HG02678 (cell line): ENCODE results near the gene PAQR4.

Experiments used
- ATAC-seq: cut with Tn5 transposase; IDR thresholded peaks from one replicate; pipeline ENCODE4 v1.9.1; 2021; ENCODE audit warnings: mild to moderate bottlenecking, moderate library complexity; ENCODE audit not compliant: unreplicated experiment

The PAQR4 gene

DNA sequence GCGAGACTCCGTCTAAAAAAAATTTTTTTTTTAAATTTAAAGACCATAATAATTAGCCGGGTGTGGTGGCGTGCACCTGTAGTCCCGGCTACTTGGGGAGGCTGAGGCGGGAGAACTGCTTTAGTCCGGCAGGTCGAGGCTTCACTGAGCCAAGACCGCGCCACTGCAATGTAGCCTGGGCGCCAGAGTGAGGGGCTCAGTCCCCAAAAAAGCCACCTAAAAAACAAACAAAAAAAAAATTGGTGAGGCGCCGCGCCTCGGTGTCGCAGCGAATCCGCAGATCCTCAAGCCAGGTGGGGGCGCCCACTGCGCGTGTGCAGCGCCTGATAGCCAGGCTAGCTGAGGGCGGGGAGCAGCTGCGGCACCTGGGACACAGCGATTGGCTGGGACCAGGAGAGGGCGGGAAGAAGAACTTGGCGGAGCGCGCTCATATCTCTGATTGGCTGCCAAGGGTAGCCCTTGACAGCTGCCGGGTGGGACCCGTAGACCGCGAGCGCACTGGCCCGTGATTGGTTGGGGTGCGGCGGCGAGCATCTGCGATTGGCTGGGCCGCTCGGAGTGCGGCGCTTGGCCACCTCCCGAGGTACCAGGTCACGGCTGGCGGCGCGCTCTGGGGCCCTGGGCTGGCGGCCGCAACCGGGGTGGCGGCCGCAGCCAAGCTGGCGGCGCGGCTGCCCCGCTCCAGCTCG is 34.6 kb downstream of the PAQR4 start:
- ATAC-seq, result peak; percentile 92

DNA sequence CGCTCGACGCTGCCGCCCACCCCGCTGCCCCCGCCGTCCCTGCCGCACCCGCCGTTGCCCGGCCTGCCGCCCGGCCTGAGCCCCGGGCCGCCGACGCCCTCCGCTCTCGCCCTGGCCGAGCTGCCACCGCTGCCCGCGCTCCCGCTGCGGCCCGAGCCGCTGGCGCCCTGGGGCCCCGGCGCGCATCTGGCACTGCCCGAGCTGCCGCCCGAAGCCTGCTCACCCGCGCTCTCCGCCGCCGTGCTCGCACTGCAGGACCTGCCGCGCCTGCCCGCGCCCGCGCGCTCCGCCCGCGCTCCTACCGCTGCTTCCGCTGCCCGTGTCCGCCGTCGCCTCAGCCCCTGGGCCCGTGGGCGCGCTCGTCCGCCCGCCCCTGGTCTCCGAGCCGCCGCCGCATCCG is 35.2 kb downstream of the PAQR4 start:
- no peak for ATAC-seq

DNA sequence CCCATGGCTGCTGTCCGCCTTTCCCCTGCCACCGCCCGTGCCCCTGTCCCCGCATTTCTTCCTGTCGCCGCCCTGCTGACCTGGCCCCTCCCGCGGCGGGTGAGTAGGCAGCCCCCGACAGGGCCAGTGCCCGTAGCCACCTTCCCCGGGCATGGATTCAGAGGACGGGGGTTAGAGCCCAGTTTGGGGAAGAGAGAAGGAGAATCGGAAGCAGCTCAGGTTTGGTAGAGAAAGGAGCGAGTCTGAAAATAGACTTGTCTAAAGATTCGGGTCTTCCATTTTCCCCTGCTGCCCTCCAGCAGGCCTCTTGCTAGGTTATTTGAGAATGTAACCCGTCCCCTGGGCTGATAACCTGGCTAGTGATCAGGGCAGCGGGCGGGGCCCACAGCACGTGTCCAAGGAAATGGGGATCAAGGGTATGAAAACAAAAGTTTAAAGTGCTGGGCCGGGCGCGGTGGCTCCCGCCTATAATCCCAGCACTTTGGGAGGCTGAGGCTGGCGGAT is 35.7 kb downstream of the PAQR4 start:
- peak; percentile 5 for ATAC-seq

DNA sequence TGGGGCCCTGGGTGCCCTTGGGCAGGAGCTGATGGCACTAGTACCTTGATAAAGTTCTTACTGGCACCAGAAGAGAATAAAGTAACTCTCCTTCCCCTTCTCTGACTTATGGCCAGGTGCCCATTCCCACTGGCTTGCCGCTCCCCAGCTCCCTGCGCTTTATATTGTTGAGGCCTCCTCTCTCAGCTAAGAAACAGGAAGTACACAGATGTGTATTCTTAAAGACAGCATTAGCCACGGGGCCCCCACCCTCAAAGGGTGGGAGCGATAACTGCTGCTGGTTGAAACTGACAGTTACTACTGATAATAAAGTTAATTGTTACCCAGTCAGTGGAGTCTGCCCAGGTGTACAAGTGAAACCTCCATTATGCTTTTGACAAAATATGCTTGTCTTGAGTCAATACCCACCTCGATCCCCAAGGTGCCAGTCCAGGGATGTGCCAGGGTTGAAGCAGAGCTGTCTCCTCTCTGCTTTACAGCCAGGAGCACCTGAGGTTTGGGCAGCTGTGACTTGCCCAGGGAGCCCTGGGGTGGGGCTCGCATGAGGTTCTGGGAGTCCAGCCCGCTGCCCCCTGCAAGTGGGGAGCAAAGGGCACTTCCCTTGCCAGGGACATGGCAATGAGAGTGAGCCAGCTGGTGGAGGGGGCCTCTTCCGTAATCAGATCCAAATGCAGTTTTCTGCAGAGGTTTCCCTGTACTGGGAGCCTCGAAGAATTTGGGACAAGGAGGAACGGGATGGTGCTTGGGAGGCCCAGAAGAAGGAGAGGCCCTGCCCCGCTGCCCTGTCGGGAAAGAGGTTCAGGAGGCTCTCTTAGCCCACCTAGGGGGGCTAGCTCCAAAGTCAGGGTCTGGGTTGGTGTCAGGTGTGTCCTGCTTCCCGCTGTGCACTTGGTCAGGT is 38.2 kb downstream of the PAQR4 start:
- no peak for ATAC-seq

DNA sequence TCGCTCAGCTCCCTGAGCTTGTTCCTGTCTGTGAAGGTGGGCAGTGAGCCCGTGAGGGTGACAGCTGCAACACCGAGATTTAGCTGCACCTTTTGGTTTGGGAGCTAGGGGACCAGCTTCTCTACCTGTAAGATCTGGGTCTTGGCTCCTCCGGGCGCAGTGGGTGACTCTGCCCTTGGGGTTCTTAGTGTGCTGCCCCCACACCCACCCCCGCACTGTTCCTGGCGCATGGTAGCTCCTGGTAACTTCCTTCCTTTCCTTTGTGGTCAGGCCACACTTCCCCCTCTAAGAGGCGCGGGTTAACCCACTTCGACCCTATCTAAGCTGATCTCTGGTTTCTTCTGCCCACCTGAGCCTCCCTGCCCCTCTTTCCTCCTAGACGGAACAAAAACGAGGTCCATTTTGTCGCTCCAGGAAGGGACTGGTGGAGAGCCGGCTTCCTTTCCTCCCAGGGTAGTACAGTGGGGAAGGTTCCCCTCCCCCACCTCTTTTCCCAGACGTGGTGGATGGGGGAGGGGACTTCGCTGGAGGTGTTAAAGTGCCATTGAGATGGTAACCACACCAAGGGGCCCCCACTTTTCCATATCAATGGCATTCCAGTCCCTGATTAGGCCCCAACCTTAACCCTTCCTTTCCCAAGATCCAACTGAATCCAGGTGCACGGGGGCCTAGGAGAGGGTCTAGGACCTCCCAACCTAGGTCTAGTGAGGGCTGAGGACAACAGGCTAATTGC is 39.0 kb downstream of the PAQR4 start:
- ATAC-seq, result no peak

DNA sequence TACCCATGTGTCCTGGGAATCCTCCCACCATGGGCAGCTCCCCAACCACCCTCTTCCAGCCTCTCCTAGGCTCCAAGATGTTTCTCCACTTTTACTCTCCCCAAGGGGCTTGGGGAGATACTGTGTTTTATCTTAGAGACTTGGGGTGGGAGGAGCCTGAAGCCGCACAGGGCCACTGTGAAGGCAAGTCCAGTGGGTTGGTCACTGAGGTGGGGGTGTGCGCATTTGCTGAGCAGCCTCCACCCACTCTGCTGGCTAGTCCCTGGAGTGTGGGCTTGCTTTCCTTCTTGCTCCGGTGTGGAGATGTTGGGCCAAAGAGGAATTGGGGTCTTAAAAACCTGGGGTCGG is 39.5 kb downstream of the PAQR4 start:
- no peak for ATAC-seq

DNA sequence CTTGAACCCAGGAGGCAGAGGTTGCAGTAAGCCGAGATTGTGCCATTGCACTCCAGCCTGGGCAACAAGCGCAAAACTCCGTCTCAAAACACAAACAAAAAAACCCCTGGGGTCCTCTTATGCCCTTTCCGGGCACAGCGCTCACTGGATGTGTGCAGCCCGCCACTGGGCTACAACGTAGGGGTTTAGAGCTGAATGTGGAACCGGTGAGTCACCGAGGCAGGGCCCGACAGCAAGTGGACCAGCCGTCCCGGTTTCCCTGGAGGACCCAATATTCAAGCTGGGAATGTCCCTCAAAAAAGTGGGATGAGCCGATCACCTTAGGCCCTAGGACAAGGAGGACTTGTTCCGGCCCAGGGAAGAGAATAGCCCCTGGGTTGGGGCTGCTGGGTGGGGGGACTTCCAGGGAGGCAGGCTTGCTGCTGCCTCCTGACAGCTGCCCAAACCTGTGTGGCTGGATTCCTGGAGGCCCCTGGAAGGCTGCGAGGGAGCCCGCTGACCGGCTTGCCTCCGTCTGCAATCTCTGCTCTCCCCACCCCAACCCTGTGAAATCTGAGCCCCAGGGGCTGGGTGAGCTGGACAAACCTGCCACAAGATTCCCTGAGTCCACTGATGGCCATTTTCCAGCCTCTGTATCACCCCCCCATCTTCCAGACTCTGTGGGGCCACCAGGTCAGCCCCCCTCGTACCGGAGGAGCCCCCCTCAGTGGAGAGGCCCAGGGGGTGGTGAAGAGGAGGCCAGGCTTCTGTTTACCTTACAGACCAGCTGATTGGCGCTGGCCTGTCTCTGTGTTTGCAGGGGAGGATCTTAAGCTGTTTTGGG is 40.6 kb downstream of the PAQR4 start:
- no peak for ATAC-seq

DNA sequence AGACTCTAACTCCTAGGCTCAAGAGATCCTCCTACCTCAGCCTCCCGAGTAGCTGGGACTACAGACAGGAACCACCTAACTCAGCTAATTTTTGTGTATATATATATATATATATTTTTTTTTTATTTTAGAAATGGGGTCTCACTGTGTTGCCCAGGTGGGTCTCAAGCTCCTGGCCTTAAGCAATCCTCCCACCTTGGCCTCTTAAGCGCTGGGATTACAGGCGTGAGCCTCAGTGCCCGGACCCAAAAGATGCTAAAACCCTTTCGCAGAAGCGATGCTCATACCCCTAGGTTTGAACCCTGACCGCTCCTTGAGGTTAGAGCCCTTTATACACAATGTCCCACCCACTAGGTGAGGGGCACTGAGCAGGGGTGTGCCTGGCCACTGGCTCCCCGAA is 41.4 kb downstream of the PAQR4 start:
- no peak for ATAC-seq

DNA sequence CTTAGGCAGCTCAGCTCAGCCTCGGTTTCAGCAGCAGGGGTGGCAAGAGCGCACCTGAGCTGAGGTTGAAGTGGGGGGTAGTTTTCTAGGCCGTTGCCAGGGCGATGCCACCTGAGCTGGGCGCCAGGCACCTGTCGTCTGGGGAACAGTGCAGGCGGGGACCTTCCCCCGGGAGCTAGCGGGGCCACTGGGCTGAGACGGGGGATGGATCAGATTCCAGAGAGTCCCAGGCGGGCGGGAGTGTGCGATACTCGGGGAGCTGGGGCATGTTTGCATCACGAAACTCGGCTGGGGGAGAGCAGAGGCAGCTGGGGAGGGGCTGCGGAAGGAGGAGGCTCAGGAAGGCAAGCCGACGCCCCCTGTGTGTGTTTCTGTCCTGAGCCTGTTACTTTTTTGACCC is 43.1 kb downstream of the PAQR4 start:
- ATAC-seq, result no peak

DNA sequence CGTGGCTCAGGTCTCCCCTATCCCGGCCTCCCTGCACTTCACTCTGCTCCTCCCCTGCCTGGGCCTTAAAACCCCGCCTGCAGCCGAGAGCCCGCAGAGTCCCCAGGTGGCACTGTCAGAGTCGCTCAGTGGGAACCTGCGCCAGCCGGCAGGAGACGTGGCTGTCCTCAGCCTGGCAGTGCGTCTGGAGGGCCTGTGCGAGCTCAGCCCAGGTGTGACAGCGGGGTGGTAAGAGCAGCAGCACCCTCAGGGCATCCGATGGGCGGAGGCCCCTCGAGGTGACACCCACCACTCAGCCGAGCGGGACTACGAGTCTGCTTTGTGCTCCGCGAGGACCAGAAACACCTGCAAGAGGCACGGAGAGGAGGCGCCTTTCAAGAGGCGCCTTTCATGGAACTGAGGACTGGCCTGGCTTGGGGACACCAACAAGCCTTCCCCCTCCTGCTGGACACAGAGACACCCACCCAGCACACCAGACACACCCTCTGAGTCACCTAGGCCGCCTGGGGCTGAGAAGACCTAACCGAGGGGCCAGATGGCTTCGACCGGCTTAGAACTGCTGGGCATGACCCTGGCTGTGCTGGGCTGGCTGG is 43.8 kb downstream of the PAQR4 start, which contains the start of gene CLDN9:
CLDN9 (plus strand) TSS at position 96 of the 593 bp plus-strand sequence; CDS start at position 536, 440 bp downstream.
- no peak for ATAC-seq

DNA sequence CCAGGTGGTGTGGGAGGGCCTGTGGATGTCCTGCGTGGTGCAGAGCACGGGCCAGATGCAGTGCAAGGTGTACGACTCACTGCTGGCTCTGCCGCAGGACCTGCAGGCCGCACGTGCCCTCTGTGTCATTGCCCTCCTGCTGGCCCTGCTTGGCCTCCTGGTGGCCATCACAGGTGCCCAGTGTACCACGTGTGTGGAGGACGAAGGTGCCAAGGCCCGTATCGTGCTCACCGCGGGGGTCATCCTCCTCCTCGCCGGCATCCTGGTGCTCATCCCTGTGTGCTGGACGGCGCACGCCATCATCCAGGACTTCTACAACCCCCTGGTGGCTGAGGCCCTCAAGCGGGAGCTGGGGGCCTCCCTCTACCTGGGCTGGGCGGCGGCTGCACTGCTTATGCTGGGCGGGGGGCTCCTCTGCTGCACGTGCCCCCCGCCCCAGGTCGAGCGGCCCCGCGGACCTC is 44.4 kb downstream of the PAQR4 start:
- ATAC-seq, result no peak

DNA sequence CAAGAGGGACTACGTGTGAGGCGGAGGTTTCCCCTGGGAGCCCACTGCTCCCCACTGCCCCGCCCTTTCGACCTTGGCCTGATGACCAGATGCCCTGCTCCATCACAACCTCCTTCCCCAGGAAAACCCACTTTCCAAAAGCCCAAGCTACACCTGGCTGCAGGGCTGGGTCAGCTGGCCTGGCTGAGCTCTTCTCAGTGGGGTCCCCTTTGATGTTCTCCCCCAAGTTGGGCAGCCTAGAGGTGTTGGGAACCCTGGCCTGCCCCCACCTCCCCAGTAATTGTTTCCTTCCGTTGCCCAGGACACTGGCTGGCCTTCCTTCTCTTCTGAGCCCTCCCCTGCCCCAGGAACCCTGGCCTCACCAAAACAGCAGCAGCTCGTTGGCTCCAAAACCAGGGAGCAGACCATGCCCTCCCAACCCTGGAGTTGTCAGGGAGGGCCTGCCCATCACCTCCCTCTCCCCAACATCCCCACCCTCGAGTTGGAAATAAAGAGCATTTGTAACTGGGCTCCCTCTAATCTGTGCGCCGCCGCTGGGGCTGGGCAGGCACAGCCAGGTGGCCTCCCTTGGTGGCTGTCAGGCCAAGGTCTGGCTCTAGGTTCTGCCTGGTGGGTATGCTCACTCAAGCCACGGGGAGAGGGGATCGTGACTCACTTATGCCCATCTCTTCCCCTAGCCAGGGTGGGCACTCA is 45.0 kb downstream of the PAQR4 start:
- no peak for ATAC-seq

DNA sequence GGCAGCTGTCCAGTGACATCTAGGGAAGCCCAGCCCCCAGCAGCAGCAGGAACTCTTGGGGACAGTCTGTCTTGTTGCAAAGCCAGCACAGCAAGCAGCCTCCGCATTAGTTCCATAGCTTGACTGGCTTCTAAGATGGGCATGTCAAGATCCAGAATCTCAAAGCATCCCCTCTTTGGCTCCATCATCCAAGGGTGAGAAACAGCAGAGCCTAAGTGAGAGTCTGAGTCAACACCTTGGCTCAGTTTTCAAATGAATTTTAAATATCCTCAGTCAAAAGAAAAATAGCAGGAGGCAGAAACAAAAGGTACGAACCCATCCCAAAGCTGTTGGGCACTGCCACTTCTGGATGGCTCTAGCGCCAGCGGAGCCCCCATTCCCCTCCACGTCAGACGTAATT is 45.8 kb downstream of the PAQR4 start:
- no peak for ATAC-seq

DNA sequence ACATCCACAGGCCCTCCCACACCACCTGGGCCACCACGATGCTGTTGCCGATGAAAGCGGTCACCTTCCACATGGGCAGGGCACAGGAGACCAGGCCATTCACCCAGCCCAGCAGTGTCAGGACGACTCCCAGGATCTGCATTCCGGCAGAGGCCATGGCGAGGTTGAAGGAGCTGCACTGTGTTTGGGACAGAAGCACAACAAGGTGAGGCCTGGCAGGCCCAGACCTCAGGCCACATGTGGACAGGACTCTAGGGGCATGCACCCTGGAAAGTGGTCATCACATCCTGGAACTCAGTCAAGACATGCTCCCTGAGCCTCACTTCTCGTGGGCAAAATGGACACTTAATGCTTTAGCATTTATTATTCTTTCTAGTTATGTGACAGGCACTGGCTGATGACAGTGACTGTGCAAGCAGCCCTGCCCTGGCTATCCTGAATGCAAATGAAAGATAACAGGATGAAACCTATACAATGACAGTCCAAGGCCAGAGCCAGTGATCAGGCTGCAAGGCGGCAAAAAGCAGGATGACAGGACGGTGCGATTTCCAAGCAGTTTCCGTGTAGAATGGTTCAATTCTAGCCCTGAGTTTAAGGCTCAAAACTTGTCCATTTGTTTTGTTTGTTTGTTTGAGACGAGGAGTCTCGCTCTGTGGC is 46.8 kb downstream of the PAQR4 start:
- no peak for ATAC-seq

DNA sequence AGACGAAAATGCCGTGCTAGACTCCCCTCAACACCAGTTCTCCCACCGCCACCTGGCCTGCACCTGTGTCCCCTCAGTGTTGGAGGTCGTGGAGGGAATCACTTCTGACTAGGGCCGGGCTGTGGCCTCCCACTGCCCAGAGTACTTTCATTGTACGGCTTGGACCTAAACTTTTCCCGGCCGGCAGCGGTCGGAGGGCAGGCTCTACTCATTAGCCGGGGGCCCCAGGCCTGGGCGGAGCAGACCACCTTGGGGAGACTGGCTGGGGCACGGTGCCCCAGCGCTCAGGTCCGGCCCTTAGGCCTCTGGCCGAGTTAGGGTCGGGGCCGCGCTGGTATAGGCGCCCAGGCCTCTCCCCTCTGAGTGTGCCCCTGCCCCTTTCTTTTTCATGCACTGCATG is 48.2 kb downstream of the PAQR4 start:
- no peak for ATAC-seq

DNA sequence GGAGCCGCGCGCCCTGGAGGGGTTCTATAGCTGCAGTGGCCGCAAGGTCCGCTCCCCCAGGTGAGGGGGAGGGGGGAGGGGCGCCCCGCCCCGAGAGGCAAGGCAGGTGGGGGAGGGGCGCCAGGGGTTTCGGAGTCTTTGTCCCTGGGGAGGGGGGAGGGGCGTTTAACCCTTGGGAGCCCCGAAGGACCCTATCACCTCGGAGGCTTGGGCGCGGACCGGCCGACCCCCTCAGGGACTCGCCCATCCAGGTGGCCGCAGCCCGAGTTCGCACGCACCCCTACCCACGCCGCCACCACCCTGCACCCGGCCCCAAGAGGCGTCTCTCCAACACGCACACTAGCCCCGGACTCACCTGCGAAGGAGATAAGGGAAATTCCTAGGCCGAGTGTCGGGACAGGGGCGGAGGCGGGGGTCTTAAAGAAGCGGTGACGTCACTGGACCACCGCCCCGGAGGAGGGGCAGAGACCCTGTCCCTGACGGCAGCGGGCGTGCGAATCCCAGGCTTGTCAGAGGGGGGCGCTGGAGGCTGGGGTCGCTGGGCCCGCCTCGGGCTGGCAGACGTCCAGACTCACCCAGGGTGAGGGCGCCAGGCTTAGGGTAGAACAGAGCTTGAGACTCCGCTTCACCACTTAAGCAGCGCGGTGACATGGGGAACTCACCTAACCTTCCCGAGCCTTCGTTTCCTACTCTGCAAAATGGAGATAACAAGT is 48.8 kb downstream of the PAQR4 start, which contains the start of gene CLDN6:
CLDN6 (minus strand) TSS at position 390 of the 713 bp plus-strand sequence. CDS start 2,162 bp downstream, outside the sequence.
- ATAC-seq, result no peak

DNA sequence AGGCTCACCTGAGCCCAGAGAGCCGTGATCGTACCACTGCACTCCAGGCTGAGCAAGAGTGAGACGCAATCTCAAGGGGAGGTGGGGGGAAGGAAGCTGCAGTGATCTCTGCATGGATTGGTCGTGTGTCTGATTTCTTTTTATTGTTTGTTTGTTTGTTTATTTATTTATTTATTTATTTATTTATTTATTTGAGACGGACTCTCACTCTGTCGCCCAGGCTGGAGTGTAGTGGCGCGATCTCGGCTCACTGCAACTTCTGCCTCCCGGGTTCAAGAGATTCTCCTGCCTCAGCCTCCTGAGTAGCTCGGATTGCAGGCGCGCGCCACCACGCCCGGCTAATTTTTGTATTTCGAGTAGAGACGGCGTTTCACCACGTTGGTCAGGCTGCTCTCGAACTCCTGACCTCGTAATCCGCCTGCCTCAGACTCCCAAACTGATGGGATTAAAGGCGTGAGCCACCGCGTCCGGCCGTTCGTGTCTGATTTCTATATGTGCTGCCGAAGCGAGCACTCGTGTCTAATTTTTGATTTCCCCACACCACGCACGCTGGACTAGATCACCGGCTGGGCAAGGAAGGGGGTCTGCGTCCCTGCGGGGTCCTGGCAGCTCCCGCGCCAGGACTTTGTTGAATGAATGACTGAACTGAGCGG is 50.6 kb downstream of the PAQR4 start:
- ATAC-seq, result no peak

DNA sequence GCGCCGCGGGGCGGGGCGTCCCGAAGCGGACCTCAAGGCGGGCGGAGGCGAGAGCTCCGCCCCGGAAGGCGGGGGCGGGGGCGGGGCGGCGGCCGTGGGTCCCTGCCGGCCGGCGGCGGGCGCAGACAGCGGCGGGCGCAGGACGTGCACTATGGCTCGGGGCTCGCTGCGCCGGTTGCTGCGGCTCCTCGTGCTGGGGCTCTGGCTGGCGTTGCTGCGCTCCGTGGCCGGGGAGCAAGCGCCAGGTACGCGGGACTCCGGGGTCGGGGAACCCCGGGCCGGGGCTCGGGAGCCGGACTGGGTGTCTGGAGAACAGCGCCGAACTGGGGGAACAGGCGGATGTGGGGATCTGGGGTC is 51.1 kb downstream of the PAQR4 start, which contains the start of gene TNFRSF12A:
TNFRSF12A (plus strand) TSS at position 122 of the 357 bp plus-strand sequence; CDS start at position 152, 30 bp downstream.
- ATAC-seq, result no peak
